NB4 (cell line): Measurements from ENCODE around the gene OTOP3.
A peak's percentile ranks its signal among the peaks of the same experiment; 100 is the strongest.
"Not testable (repeated sequence)": the region's sequence is repeated elsewhere in the genome, so short reads cannot be mapped to it uniquely, and the experiment has no call there.

Source experiments
- DNase-seq: peaks from one replicate; pipeline ENCODE4 v3.0.0; 2010; ENCODE audit warnings: low read depth
- H3K4me3 ChIP-seq: one replicate; pipeline ENCODE4 v1.5.1; 2011; ENCODE audit warnings: mild to moderate bottlenecking, low read depth, low read length, moderate library complexity
- CTCF ChIP-seq: IDR thresholded peaks from one replicate; pipeline ENCODE4 v1.5.1; 2012; ENCODE audit warnings: low read depth, low read length
- MYC ChIP-seq: IDR thresholded peaks from 2 replicates; pipeline ENCODE4 v1.6.1; 2011; ENCODE audit warnings: low read depth, low read length
- POLR2A ChIP-seq: IDR thresholded peaks from 2 replicates; pipeline ENCODE4 v1.6.1; 2011; ENCODE audit warnings: mild to moderate bottlenecking; ENCODE audit not compliant: insufficient read length; ENCODE audit errors: extremely low read depth
- TF ChIP-seq, protein P1 (sequence below): IDR thresholded peaks from 2 replicates; pipeline ENCODE4 v1.6.1; 2011; ENCODE audit warnings: low read depth, low read length

OTOP3 gene

DNA sequence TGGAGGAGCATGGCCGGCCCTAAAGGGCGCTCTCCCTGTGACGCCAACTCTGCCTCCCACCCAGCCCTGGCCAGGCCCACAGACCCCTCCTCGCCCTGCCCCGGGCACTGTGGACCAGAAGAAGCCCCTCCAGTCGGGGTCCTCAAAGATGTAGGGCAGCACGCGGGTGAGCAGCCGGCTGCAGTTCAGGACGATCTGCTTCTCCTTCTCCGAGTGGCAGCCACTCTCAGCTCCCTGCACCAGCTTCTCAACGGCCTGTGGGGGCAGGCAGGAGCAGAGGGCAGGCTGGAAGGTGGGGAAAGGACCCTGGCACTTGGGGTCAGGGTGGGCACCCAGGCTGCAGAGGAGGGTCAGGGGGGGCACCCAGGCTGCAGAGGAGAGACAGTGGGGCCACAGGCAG, 28.0 kb downstream of the OTOP3 start:
- TF ChIP-seq CTCF = no peak
- TF ChIP-seq, protein P1, sequence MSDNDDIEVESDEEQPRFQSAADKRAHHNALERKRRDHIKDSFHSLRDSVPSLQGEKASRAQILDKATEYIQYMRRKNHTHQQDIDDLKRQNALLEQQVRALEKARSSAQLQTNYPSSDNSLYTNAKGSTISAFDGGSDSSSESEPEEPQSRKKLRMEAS = no peak
- TF ChIP-seq MYC = no peak
- no peak for TF ChIP-seq POLR2A
- peak; percentile 31 for DNase-seq
- no peak overlapping the region for H3K4me3 ChIP-seq

DNA sequence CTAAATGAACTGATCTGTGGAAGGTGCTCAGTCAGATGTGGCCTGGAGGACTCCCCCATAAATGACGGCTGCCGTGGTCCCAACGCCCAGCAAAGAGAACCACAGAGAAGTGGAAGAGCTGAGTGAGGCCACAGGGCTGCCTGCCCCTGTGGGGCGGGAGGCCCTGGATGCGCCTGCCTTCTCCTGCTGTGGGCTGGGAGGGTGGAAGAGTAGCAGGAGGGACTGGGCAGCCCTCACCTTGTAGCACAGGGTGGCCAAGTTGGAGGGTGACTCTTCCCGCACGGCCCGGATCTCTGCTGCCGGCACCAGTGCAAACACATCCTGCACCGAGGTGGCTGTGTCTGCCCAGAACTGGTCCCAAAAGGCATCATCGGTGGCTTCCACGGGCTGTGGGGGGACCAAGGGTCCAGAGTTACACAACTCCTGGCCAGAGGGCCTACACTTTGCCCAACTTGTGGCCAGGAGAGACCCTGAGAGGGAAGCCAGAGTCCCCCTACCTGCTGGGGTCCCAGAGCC, 28.6 kb downstream of the OTOP3 start:
- DNase-seq = no peak
- TF ChIP-seq MYC (no peak), POLR2A (no peak), CTCF (no peak)
- TF ChIP-seq, protein P1 = no peak
- H3K4me3 ChIP-seq = no peak overlapping the region

- H3K4me3 ChIP-seq = no peak overlapping the region
- no peak for DNase-seq
- TF ChIP-seq MYC = no peak
- TF ChIP-seq POLR2A = no peak
- no peak for TF ChIP-seq CTCF
- TF ChIP-seq, protein P1 = no peak
Observed at GRCh38 chr17:74964988-74965622, 29.4 kb downstream of the OTOP3 start.

- no peak overlapping the region for H3K4me3 ChIP-seq
- TF ChIP-seq MYC (no peak), CTCF (no peak), POLR2A (no peak)
- TF ChIP-seq, protein P1 = no peak
- no peak for DNase-seq
Observed at GRCh38 chr17:74968361-74968780, 32.7 kb downstream of the OTOP3 start.

GRCh38 chr17:74969501-74969900, 33.8 kb downstream of the OTOP3 start:
- not testable (repeated sequence) for DNase-seq, H3K4me3 ChIP-seq

DNA sequence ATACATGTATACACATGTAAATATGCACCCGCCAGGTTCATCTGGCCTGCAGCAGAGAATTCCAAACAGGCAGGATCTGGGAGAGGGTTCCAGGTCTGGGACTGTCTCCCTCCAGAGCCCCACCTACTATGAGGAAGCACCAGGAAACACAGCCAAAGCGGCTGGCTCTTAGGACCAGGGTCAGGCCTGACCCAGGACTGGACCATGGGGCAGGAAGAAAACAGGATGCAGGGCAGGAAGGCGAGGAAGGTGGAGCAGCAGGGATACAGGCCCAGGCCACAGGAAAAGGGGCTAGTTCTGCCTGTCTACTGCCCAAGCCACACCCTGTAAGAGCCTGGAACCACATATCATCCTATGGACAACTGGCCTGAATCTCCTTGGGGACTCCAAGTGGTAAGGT, 34.7 kb downstream of the OTOP3 start:
- TF ChIP-seq, protein P1 = no peak
- TF ChIP-seq POLR2A (no peak), MYC (no peak), CTCF (no peak)
- no peak for DNase-seq
- no peak overlapping the region for H3K4me3 ChIP-seq
